SW480 (cell line): Measurements from ENCODE around the gene SAP30.
A peak's percentile ranks its signal among the peaks of the same experiment; 100 is the strongest.

Experiments used
- DNase-seq: peaks from one replicate; pipeline ENCODE4 v3.0.0-alpha.2; 2016; ENCODE audit warnings: low spot score

The SAP30 gene

GRCh38 chr4:173367946-173368345 lies 2.8 kb upstream of the SAP30 start:
- DNase-seq: no peak

- DNase-seq: no peak
These were observed 651 bp upstream of the SAP30 start for GRCh38 chr4:173370130-173370476.

- DNase-seq: peak; percentile 44
These were observed 788 bp downstream of the SAP30 start for GRCh38 chr4:173371292-173372192.

- DNase-seq: no peak
These were observed 3.8 kb downstream of the SAP30 start for GRCh38 chr4:173374588-173374987.

GRCh38 chr4:173379929-173380328 lies 9.2 kb downstream of the SAP30 start:
- no peak for DNase-seq

GRCh38 chr4:173380987-173381386 lies 10.2 kb downstream of the SAP30 start:
- DNase-seq: no peak

GRCh38 chr4:173381610-173382009 lies 10.9 kb downstream of the SAP30 start:
- DNase-seq: no peak

GRCh38 chr4:173382349-173382748 lies 11.6 kb downstream of the SAP30 start:
- no peak for DNase-seq

- no peak for DNase-seq
These were observed 16.0 kb downstream of the SAP30 start for GRCh38 chr4:173386751-173387150.

- no peak for DNase-seq
These were observed 20.9 kb downstream of the SAP30 start for GRCh38 chr4:173391701-173392100.

- DNase-seq: no peak
These were observed 26.9 kb downstream of the SAP30 start for GRCh38 chr4:173397604-173398003.

GRCh38 chr4:173398220-173398619 lies 27.5 kb downstream of the SAP30 start:
- no peak for DNase-seq

- no peak for DNase-seq
These were observed 28.1 kb downstream of the SAP30 start, which contains the start of gene SCRG1 for GRCh38 chr4:173398779-173399415. Gene SCRG1 (minus strand): TSS chr4:173399116. CDS start chr4:173391414, 7,702 bp downstream.

GRCh38 chr4:173401063-173401462 lies 30.3 kb downstream of the SAP30 start:
- no peak for DNase-seq

GRCh38 chr4:173403051-173403450 lies 32.3 kb downstream of the SAP30 start:
- DNase-seq: no peak

- DNase-seq: no peak
These were observed 33.6 kb downstream of the SAP30 start for GRCh38 chr4:173404296-173404865.

- DNase-seq: no peak
These were observed 35.3 kb downstream of the SAP30 start for GRCh38 chr4:173405840-173406606.

GRCh38 chr4:173410079-173410478 lies 39.3 kb downstream of the SAP30 start:
- no peak for DNase-seq

GRCh38 chr4:173411106-173411693 lies 40.4 kb downstream of the SAP30 start:
- no peak for DNase-seq

- DNase-seq: no peak
These were observed 42.3 kb downstream of the SAP30 start for GRCh38 chr4:173413036-173413435.

GRCh38 chr4:173414456-173414855 lies 43.7 kb downstream of the SAP30 start:
- DNase-seq: no peak

- DNase-seq: no peak
These were observed 44.3 kb downstream of the SAP30 start for GRCh38 chr4:173415092-173415491.
